Tibial nerve (tissue), 4 donors: ENCODE results near the gene FLNC.

Source experiments
- CTCF ChIP-seq, 5 experiments: fragments of 200-600 bp in 3 of 5; fragments of 450-650 bp in 2 of 5; sonication (generic) in 3 of 5; IDR thresholded peaks; one replicate each; pipeline ENCODE4 v1.5.1; 2016 to 2019; ENCODE audit warnings: antibody characterized with exemption in 5 of 5, mild to moderate bottlenecking in 3 of 5, moderate library complexity in 2 of 5
- EP300 ChIP-seq, 2 donors: sonication (generic); formaldehyde crosslinking; IDR thresholded peaks; one replicate each; pipeline ENCODE4 v1.6.1; 2017; ENCODE audit warnings: antibody characterized with exemption in 2 of 2, mild to moderate bottlenecking in 1 of 2
- POLR2A ChIP-seq, 2 donors: fragments of 450-650 bp; IDR thresholded peaks; one replicate each; pipeline ENCODE4 v1.6.1; 2017; ENCODE audit warnings: antibody characterized with exemption in 2 of 2, mild to moderate bottlenecking in 2 of 2, moderate library complexity in 2 of 2

- TF ChIP-seq CTCF (IDR thresholded peaks at IDR 0.05) (no peak), POLR2A (IDR thresholded peaks at IDR 0.05) (no peak), EP300 (IDR thresholded peaks at IDR 0.05) (no peak)
These were observed 2.6 kb downstream of the FLNC start for GRCh38 chr7:128832880-128833147.
